Fibroblast of pulmonary artery (primary cell): ENCODE results near the gene LMO4.
A peak's percentile ranks its signal among the peaks of the same experiment; 100 is the strongest.

ENCODE experiments used
- DNase-seq: peaks from one replicate; pipeline ENCODE4 v3.0.0-alpha.2; 2010; ENCODE audit warnings: low read depth
- H3K4me3 ChIP-seq: replicated peaks from 2 replicates; pipeline ENCODE4 v1.5.1; 2011; ENCODE audit warnings: low read depth, mild to moderate bottlenecking, control low read depth, low read length, moderate library complexity
- CTCF ChIP-seq: IDR thresholded peaks from 2 replicates; pipeline ENCODE4 v1.5.1; 2011; ENCODE audit warnings: mild to moderate bottlenecking, control low read depth, low read length, inconsistent platforms; ENCODE audit errors: missing control alignments

LMO4 gene

GRCh38 chr1:87327376-87328271, 1.1 kb upstream of the LMO4 start:
- TF ChIP-seq CTCF: no peak
- DNase-seq: no peak
- H3K4me3 ChIP-seq: peak overlapping the region; percentile 78

- TF ChIP-seq CTCF: no peak
- DNase-seq: peak; percentile 63
- peak overlapping the region; percentile 78 for H3K4me3 ChIP-seq
These were observed 408 bp downstream of the LMO4 start for GRCh38 chr1:87329051-87329525.

- peak; percentile 31 for DNase-seq
- peak overlapping the region; percentile 78 for H3K4me3 ChIP-seq
- TF ChIP-seq CTCF: no peak
These were observed 911 bp downstream of the LMO4 start for GRCh38 chr1:87329526-87330056.

- no peak for DNase-seq
- TF ChIP-seq CTCF: no peak
- H3K4me3 ChIP-seq: peak overlapping the region; percentile 78
These were observed 1.6 kb downstream of the LMO4 start for GRCh38 chr1:87330057-87330884.

GRCh38 chr1:87330885-87331364, 2.2 kb downstream of the LMO4 start:
- no peak for DNase-seq
- peak overlapping the region; percentile 78 for H3K4me3 ChIP-seq
- TF ChIP-seq CTCF: no peak

GRCh38 chr1:87331365-87332241, 2.9 kb downstream of the LMO4 start:
- DNase-seq: peak; percentile 69
- H3K4me3 ChIP-seq: peak overlapping the region; percentile 78

More at GRCh38 chr1:87331365-87332241, 2.9 kb downstream of the LMO4 start:
- peak; percentile 21 for TF ChIP-seq CTCF
